Stimulated activated CD4-positive, alpha-beta T cell treated with anti-CD3 and anti-CD28 coated beads, Interleukin-12 subunit alpha, Interleukin-12 subunit beta, amount 100 ng/mL, for 48 hours (primary cell): Measurements from ENCODE around the gene PLAAT4.

Experiments used
- DNase-seq, 3 donors: peaks; one replicate each; pipeline ENCODE4 v3.0.0-alpha.2; 2020; ENCODE audit warnings: low read depth in 2 of 3, low spot score in 1 of 3

Gene PLAAT4, protein sequence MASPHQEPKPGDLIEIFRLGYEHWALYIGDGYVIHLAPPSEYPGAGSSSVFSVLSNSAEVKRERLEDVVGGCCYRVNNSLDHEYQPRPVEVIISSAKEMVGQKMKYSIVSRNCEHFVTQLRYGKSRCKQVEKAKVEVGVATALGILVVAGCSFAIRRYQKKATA

DNA sequence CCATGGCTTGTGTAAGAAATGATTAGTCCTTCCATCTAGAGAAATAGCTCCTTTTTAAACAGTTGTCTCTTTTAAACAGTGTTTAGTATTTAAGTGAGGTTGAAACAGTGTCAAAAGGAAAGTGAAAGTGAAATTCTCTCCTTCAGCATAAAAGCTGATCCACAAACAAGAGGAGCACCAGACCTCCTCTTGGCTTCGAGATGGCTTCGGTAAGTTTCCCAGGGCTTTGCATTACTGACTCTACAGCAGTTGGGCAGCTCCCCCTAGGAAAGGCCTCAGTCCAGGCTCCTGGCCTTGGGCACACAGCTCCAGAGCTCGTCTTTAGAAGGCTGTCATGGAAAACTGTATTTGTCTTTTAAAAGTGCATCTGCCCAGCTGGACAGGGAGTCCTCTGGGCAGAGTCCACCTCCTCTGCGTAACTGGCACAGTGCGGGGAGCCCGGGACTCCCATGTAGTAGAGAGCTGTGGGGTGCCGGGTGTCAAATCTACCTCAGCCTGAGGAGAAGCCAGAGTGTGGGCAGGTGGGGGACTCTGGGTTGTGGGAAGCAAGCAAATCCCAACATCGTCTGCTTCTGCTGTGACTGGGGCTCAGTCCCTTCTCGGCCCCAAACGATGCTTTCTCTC is at the start of gene PLAAT4:
TSS of gene PLAAT4 (plus strand) at position 140 of the 624 bp plus-strand sequence. CDS start at position 201, 61 bp downstream.
- no peak for DNase-seq

DNA sequence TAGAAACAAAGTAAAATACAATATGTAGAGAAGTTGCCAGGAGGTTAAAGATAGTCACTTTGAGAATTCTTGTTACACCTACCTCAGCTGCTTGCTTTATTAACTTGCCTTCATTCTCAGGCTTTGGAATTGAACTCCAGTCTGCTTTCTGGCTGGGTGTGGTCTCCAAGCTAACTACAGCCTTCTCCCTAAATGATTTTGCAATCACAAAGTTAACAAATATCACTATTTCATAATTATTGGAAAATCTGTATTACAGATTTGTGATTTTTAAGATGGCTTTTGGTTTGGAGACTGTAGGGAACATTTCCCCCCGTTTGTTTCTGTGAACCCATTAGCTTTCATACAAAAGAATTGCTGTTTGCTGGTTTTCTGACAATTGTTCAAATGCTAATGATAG is 47.8 kb upstream of the PLAAT4 start:
- no peak for DNase-seq

DNA sequence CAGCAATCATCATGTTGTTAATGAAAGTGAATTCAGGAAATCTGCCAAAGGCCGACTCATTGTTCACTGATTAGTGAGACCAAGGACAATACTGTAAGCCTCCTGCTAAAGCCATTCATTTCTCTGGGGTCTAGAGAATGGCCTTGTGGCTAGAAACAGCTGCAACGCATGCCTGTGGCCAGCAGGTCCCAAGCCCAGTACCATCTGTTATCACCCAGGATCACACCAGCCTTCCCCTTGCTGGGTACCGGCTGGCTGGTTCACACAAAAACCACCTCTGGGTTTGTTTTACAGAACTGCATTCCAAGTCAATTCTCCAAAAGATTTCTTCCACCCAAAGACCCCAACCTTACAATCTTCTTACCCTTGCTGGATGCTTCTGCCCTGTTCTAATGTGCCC is 46.7 kb upstream of the PLAAT4 start:
- no peak for DNase-seq

GRCh38 chr11:63490551-63491239 is 45.9 kb upstream of the PLAAT4 start, which contains the start of gene PLAAT5:
PLAAT5 (minus strand) TSS chr11:63491167; CDS start chr11:63491034, 133 bp downstream.
- peak in 1 of 3 donors; percentile 10 for DNase-seq

DNA sequence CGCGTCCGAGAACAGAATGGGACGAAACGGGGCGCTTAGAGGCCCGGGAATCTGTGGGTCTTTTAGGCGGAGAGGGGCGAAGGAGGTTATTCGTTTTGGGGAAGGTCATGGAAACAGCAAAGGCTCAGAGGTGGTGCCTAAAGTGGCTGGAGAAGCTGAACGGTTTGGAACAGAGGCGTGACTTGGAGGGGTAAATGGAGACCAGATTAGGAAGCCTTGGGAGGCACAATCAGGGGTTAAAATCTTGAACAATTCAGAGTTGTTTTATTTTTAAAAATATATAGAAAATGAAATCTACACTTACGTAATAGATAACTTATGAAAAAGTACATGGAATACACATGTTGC is 45.4 kb upstream of the PLAAT4 start:
- no peak for DNase-seq

GRCh38 chr11:63491636-63492372 is 44.8 kb upstream of the PLAAT4 start:
- no peak for DNase-seq

GRCh38 chr11:63492441-63492840 is 44.2 kb upstream of the PLAAT4 start:
- no peak for DNase-seq

DNA sequence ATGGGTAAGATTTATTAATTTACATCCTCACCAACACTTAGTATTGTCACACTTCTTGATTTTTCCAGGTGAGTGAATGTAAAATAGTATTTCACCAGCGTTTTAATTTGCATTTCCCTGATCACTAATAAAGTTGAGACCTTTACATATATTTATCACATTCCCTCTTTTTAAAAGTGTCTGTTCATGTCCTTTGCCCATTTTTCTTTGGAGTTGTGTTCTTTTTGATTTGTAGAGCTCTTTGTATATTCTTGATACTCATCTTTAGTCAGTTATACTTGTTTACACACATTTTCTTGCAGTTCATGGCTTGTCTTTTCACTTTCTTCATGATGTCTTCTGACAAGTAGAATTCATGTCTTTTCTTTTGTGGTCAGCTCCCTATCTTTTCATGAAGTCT is 43.5 kb upstream of the PLAAT4 start:
- no peak for DNase-seq

DNA sequence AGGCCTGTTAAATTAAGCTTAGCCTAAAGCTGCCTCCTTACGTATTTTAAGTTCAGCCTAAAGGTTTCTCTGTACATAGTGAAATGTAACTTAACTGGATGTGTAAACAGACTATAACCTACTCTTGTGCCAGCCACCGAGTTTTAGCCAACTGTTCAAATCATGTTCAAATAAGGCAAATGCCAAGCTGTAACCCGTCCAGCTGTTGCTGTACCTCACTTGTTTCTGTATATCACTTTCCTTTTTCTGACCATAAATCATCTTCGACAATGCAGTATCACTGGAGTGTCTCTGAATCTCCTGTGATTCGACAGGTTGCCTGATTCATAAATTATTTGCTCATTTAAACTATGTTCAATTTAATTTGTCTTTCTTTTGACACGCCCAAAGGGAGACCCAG is 41.6 kb upstream of the PLAAT4 start:
- no peak for DNase-seq

GRCh38 chr11:63499874-63500273 is 36.7 kb upstream of the PLAAT4 start:
- DNase-seq, result no peak

- no peak for DNase-seq
These were observed 35.4 kb upstream of the PLAAT4 start for GRCh38 chr11:63501236-63501635.

- no peak for DNase-seq
These were observed 34.3 kb upstream of the PLAAT4 start for GRCh38 chr11:63502252-63502820.

- DNase-seq, result no peak
These were observed 33.1 kb upstream of the PLAAT4 start for GRCh38 chr11:63503492-63503891.

DNA sequence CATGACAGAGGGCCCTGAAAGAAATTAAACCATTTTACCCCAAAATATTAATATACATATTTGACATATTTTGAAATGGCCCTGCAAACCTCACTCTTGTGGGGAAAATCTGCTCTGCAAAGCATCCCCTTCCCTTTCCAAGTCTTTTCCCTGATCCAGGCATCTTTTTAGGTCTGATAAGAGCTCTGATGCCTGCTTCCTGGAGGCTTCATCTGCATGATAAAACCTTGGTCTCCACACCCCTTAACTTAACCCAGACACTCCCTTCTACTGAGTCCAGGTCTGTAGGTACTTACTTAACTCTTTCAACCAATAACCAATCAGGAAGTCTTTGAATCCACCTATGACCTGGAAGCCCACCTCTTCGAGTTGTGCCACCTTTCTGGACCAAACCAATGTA is 32.6 kb upstream of the PLAAT4 start:
- no peak for DNase-seq

- DNase-seq, result no peak
These were observed 31.5 kb upstream of the PLAAT4 start for GRCh38 chr11:63504933-63505586.

GRCh38 chr11:63505857-63506528 is 30.6 kb upstream of the PLAAT4 start, which contains the start of gene LGALS12:
LGALS12 (plus strand) TSS chr11:63506084; CDS start chr11:63506459, 375 bp downstream.
- no peak for DNase-seq

DNA sequence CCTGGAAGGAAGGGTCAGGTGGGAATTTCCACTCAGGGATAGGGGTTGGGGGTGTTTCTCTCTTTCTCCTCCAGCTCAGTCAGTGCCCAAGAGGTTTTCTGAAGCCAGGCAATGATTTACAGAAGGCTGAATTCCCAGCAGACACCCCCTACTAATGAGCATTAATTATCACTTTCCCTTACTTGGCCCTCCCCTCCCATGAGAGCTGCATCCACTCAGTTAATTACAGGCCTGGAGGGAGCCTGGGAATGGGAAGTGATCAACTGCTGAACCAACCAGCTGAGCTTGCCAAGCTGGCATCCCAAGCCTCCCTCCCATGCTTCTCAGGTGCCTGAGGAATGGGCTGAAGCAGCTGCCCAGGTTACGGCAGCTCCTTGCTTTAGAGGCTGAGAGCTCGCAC is 29.7 kb upstream of the PLAAT4 start:
- no peak for DNase-seq

DNA sequence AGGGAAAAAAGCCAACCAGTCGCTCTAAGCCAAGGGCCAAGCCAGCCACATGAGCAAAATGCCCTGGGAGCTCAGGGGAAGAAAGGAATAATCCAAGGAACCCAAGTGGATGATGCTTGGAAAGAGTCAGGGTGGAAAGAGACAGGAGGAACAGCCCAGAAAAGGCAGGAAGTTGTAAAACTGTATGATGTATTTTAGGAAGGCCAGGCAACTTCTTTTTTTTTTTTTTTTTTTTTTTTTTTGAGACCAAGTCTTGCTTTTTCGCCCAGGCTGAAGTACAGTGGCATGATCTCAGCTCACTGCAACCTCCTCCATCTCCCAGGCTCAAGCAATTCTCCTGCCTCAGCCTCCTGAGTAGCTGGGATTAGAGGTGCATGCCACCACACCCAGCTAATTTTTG is 29.1 kb upstream of the PLAAT4 start:
- no peak for DNase-seq

GRCh38 chr11:63508009-63508408 is 28.6 kb upstream of the PLAAT4 start:
- no peak for DNase-seq

DNA sequence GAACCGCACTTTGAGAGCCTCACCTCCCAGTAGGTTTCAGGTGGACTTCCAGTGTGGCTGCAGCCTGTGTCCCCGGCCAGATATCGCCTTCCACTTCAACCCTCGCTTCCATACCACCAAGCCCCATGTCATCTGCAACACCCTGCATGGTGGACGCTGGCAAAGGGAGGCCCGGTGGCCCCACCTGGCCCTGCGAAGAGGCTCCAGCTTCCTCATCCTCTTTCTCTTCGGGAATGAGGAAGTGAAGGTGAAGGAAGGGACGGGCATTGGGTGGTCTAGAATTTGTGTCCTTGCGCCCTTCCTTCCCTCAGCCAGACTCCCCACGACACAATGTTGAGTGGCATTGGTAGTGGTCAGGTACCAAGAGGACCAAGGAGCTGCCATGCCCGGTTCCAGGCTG is 27.9 kb upstream of the PLAAT4 start:
- no peak for DNase-seq
